Adrenal gland (tissue), 5 donors: Measurements from ENCODE around the gene MINDY4.

Experiments used
- POLR2A ChIP-seq, 2 donors: fragments of 450-650 bp; IDR thresholded peaks; one replicate each; pipeline ENCODE4 v1.6.1; 2017; ENCODE audit warnings: antibody characterized with exemption in 2 of 2, mild to moderate bottlenecking in 2 of 2, moderate library complexity in 1 of 2
- TF ChIP-seq, protein P1 (sequence below), 6 experiments: fragments of 450-650 bp in 4 of 6; fragments of 200-600 bp in 2 of 6; sonication (generic) in 1 of 6; IDR thresholded peaks; 1 replicate in 5 of 6; 2 replicates in 1 of 6; pipeline versions ENCODE4 v1.5.1 to v1.8.0; 2016 to 2021; ENCODE audit warnings: antibody characterized with exemption in 6 of 6, mild to moderate bottlenecking in 2 of 6, moderate library complexity in 1 of 6
- donor health status: DM: no; HTN: no; CAD: no.

DNA sequence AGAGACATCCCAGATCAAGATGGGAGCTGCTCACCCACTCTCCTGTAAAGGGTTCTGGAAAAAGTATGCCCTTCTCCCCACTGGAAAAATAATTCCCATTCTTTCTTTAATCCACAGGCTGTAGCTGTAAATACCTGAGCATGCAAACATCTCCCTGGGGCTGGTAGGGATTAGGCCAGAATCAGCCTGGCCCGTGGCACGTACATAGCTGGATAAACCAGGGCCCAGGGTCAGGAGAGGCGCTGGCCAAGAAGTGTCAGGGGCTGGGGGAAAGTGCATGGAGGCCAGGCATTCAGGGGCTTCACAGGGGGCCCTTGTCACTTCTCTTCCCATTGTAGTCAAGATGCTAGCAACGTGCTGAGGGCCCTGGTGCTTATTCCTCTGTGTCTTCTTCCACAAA lies 109.7 kb downstream of the MINDY4 start:
- TF ChIP-seq, protein P1, sequence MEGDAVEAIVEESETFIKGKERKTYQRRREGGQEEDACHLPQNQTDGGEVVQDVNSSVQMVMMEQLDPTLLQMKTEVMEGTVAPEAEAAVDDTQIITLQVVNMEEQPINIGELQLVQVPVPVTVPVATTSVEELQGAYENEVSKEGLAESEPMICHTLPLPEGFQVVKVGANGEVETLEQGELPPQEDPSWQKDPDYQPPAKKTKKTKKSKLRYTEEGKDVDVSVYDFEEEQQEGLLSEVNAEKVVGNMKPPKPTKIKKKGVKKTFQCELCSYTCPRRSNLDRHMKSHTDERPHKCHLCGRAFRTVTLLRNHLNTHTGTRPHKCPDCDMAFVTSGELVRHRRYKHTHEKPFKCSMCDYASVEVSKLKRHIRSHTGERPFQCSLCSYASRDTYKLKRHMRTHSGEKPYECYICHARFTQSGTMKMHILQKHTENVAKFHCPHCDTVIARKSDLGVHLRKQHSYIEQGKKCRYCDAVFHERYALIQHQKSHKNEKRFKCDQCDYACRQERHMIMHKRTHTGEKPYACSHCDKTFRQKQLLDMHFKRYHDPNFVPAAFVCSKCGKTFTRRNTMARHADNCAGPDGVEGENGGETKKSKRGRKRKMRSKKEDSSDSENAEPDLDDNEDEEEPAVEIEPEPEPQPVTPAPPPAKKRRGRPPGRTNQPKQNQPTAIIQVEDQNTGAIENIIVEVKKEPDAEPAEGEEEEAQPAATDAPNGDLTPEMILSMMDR (IDR thresholded peaks at IDR 0.05) = no peak
- no peak for TF ChIP-seq POLR2A (IDR thresholded peaks at IDR 0.05)
